HEK293T (cell line): ENCODE data around the gene TOM1L1.
A peak's percentile ranks its signal among the peaks of the same experiment; 100 is the strongest.

ENCODE experiments used
- CTCF ChIA-PET: fragments of 350-600 bp; formaldehyde crosslinking; extraction: SDS; loops from one replicate; lab custom pipeline; 2021; ENCODE audit warnings: antibody characterized with exemption, inconsistent platforms; lab: Yijun Ruan, JAX
- POLR2A ChIA-PET: fragments of 350-600 bp; formaldehyde crosslinking; extraction: SDS; loops from one replicate; lab custom pipeline; 2020; ENCODE audit warnings: antibody characterized with exemption, inconsistent platforms; lab: Yijun Ruan, JAX
- DNase-seq: peaks from one replicate; pipeline ENCODE4 v3.0.0; 2012; ENCODE audit warnings: mixed read lengths; ENCODE audit errors: extremely low spot score
- ARNT ChIP-seq: fragments of 450-650 bp; IDR thresholded peaks from 2 replicates; pipeline ENCODE4 v1.6.1; 2017; ENCODE audit warnings: mild to moderate bottlenecking
- BHLHE40 ChIP-seq: fragments of 450-650 bp; IDR thresholded peaks from 2 replicates; pipeline ENCODE4 v1.6.1; 2016; ENCODE audit warnings: mild to moderate bottlenecking, moderate library complexity, borderline replicate concordance
- CTBP1 ChIP-seq: fragments of 450-650 bp; IDR thresholded peaks from 2 replicates; pipeline ENCODE4 v1.6.1; 2016; ENCODE audit warnings: borderline replicate concordance
- ELF4 ChIP-seq: fragments of 450-650 bp; IDR thresholded peaks from 2 replicates; pipeline ENCODE4 v1.6.1; 2017; ENCODE audit warnings: antibody characterized with exemption
- FOXA1 ChIP-seq: fragments of 450-650 bp; IDR thresholded peaks from 2 replicates; pipeline ENCODE4 v1.6.1; 2016; ENCODE audit warnings: mild to moderate bottlenecking
- FOXK2 ChIP-seq: fragments of 450-650 bp; IDR thresholded peaks from 2 replicates; pipeline ENCODE4 v1.6.1; 2016; ENCODE audit warnings: mild to moderate bottlenecking
- FOXM1 ChIP-seq: fragments of 450-650 bp; IDR thresholded peaks from 2 replicates; pipeline ENCODE4 v1.6.1; 2017; ENCODE audit warnings: mild to moderate bottlenecking, borderline replicate concordance
- HDGF ChIP-seq: fragments of 450-650 bp; IDR thresholded peaks from 2 replicates; pipeline ENCODE4 v1.6.1; 2017; ENCODE audit warnings: antibody characterized with exemption, borderline replicate concordance
- L3MBTL2 ChIP-seq: fragments of 450-650 bp; conservative IDR thresholded peaks from 2 replicates; pipeline ENCODE4 v1.6.1; 2016; ENCODE audit warnings: mild to moderate bottlenecking
- LEF1 ChIP-seq: fragments of 450-650 bp; IDR thresholded peaks from 2 replicates; pipeline ENCODE4 v1.6.1; 2017; ENCODE audit warnings: mild to moderate bottlenecking, borderline replicate concordance
- NFRKB ChIP-seq: fragments of 450-650 bp; IDR thresholded peaks from 2 replicates; pipeline ENCODE4 v1.6.1; 2016; ENCODE audit warnings: mild to moderate bottlenecking, moderate library complexity
- SP1 ChIP-seq: fragments of 450-650 bp; IDR thresholded peaks from 2 replicates; pipeline ENCODE4 v1.6.1; 2017
- SUZ12 ChIP-seq: fragments of 450-650 bp; IDR thresholded peaks from 2 replicates; pipeline ENCODE4 v1.6.1; 2016; ENCODE audit warnings: mild to moderate bottlenecking
- TARDBP ChIP-seq: fragments of 450-650 bp; IDR thresholded peaks from 2 replicates; pipeline ENCODE4 v1.6.1; 2016
- ZNF384 ChIP-seq: fragments of 450-650 bp; IDR thresholded peaks from 2 replicates; pipeline ENCODE4 v1.6.1; 2016
- TF ChIP-seq, protein P1 (sequence below): fragments of 450-650 bp; IDR thresholded peaks from 2 replicates; pipeline ENCODE4 v1.6.1; 2016

Gene TOM1L1, protein sequence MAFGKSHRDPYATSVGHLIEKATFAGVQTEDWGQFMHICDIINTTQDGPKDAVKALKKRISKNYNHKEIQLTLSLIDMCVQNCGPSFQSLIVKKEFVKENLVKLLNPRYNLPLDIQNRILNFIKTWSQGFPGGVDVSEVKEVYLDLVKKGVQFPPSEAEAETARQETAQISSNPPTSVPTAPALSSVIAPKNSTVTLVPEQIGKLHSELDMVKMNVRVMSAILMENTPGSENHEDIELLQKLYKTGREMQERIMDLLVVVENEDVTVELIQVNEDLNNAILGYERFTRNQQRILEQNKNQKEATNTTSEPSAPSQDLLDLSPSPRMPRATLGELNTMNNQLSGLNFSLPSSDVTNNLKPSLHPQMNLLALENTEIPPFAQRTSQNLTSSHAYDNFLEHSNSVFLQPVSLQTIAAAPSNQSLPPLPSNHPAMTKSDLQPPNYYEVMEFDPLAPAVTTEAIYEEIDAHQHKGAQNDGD

DNA sequence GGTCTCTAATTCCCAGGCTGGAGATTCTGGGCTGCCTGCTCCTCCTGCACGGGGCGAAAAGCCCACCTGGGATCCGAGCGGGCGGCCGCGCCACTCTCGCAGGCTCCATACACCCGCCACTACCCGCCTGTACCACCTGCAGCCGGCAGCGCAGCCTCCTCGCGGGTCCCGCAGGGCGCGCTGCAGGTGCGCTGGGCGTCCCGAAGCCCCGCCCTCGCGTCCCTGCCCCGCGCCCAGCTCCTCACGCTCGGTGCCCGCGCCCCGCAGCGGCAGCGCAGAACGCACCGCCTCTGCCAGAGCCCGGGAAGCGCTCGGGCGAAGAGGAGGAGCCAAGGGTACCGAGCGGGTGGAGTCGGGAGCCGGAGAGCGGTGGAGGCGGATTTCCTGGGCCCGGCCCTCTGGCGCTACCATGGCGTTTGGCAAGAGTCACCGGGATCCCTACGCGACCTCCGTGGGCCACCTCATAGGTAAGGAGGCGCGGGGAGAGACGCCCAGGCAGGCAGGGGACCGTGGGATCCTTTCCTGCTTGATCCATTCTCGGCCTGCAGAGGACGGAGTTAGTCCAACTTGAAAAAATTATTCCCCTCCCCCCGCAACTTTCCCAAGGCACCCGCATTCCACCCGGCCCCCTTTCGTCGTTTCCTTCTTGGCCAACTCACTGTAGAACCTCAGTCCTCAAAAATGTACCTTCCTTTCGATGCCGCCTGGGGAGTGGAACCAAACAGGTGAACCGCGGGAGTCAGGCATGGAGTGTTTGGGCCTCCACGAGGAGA is at the start of gene TOM1L1:
Gene TOM1L1, plus strand, starts transcription at position 396 of the 773 bp plus-strand sequence. Its CDS starts 14 bp downstream, at position 410.
- ChIA-PET CTCF (no interaction called here), POLR2A (interaction anchor here (0.9 to 1.1 kb wide), 2 partner anchors 10 to 22 kb away, joined by 3 read pairs; no protein-coding TSS in a partner anchor)
- DNase-seq = peak; percentile 78
- TF ChIP-seq L3MBTL2 (peak; percentile 42; the same call in 1 of the 2 replicates), SP1 (no peak)

DNA sequence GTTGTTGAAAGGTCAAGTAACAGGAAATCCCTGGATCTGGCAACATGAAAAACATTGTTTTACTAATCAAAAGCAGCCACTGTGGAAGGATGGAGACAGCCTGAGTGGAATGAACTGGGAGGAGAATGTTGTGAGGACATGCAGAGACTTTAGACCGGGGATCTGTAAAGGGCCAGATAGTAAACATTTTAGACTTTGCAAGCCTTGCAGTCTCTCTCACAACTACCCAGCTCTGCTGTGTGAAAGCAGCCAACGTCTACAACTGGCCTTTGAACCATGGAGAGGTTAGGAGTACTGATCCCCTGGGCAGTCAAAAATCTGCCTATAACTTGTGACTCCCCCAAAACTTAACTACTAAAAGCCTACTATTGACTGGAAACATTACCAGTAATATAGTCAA is 41.5 kb upstream of the TOM1L1 start:
- TF ChIP-seq, protein P1, sequence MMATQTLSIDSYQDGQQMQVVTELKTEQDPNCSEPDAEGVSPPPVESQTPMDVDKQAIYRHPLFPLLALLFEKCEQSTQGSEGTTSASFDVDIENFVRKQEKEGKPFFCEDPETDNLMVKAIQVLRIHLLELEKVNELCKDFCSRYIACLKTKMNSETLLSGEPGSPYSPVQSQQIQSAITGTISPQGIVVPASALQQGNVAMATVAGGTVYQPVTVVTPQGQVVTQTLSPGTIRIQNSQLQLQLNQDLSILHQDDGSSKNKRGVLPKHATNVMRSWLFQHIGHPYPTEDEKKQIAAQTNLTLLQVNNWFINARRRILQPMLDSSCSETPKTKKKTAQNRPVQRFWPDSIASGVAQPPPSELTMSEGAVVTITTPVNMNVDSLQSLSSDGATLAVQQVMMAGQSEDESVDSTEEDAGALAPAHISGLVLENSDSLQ = no peak
- TF ChIP-seq ZNF384 = no peak
- no peak for TF ChIP-seq SP1
- CTCF ChIA-PET = no interaction called here
- no peak for DNase-seq
- POLR2A ChIA-PET = no interaction called here

DNA sequence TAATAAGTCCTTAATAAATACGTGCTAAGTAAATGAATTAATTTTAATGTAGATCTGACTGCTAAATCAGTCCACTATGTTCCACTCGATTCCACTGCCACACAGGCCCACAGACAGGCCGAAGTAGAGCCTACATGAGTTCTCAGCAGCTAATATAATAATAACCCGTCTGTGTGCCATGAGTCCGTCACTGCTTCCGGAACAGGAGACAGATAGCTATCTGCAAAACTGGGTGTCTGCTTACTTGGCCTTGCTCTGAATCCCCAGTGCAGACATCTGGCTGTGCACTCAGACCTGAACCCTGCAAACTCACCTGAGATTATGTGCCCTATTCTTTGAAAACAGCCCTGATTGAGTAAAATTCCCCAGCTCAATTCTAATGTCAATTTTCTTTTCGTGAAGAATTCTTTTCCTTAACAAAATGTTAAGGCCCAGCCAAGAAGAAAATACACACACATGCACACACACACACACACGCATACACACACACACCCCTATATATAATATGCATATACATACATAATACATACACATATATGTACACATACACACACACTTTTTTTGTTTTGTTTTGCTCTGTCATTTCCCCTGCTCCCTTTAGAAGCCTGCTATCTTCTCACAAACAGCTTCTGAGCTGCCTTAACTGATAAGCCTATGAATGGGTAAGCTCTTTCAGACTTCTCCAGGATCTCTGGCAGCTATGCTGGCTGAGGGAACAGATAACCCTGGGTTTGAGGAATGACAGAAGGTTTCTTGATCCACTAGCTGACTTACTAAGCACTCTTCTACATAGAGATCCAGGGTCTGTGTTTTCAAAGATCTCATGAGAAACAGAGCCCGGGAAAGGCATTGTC is 39.8 kb upstream of the TOM1L1 start:
- POLR2A ChIA-PET = no interaction called here
- TF ChIP-seq CTBP1 (no peak), TARDBP (no peak), HDGF (no peak), FOXM1 (no peak), L3MBTL2 (no peak), ARNT (no peak), ZNF384 (no peak)

DNA sequence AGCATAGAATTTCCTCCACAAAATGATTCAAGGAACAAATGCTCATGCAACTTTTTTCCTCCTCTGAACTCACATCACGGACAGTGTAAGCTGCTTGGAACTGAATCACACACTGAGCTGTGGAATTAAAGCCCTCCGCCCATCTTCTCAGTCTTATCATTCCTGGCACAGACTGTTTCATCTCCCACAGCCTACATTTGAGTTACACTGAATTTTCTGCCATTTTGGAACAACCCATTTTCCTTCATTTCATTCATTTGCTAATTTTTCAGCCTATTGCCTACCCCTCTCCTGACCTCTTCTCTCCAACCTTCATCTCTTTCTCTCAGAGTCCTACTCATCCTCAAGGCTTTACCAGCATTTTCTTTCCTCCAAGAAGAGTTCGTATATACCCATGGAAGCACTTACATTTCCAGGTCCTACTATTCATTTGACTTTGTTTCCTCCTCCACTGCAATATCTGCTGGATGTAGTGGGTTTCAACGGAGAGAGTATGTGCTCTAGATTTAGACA is 39.1 kb upstream of the TOM1L1 start:
- TF ChIP-seq FOXA1 (no peak), HDGF (no peak), L3MBTL2 (no peak), ZNF384 (no peak), SUZ12 (no peak), CTBP1 (no peak), FOXM1 (no peak), FOXK2 (no peak), ARNT (no peak), SP1 (no peak), NFRKB (no peak), ELF4 (no peak), BHLHE40 (no peak), LEF1 (no peak), TARDBP (no peak)
- TF ChIP-seq, protein P1 = no peak
- ChIA-PET CTCF (no interaction called here), POLR2A (no interaction called here)
- no peak for DNase-seq

More for the DNA sequence above, 39.8 kb upstream of the TOM1L1 start:
- no peak for DNase-seq
- CTCF ChIA-PET = no interaction called here

DNA sequence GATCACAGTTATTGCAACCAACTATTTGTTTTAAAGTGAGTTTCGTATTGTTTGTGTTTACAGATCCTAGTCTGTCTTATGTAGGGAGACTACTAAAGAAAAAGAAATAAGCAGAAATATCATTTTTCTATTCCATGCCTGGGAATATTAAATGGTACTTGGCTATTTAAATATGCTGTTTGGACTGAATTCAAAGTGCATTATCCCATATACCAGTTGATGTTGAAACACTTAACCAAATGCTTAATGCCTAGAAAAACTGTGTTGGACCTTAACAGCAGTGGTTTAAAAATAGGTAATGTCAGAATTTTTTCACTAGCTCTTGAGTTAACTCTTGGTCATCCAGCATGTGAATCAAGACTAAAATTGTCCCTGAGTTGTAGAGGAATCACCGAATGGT is 37.5 kb upstream of the TOM1L1 start:
- TF ChIP-seq SP1 = no peak
- TF ChIP-seq LEF1 = no peak
- no peak for TF ChIP-seq HDGF
- no peak for TF ChIP-seq TARDBP
- TF ChIP-seq ZNF384 = no peak
- TF ChIP-seq, protein P1 = no peak
- no peak for DNase-seq
- CTCF ChIA-PET = no interaction called here
- POLR2A ChIA-PET = no interaction called here

DNA sequence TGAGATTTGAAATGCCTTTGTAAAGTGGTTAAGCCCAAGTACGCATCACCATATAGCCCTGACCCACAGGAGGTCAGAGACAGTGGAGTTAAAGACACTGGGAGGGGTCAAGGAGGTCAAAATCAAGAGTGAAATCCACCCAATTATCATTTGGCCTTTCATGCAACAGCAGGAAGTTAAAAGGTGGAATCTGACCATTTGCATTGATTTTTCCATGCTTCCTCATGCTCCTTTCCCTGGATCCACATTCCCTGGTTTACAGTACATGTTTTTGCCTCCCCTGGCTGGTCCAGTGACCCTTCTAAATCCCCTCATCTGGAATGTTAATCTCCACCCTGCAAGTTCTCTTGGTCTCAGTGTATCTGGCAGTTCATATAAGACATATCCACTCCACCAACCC is 36.6 kb upstream of the TOM1L1 start:
- DNase-seq = no peak
- no peak for TF ChIP-seq FOXA1
- TF ChIP-seq L3MBTL2 = no peak
- no peak for TF ChIP-seq LEF1
- no peak for TF ChIP-seq ELF4
- TF ChIP-seq FOXK2 = no peak
- no peak for TF ChIP-seq ARNT
- no peak for TF ChIP-seq NFRKB
- TF ChIP-seq HDGF = no peak
- no peak for TF ChIP-seq SP1
- TF ChIP-seq, protein P1 = no peak
- TF ChIP-seq ZNF384 = no peak
- TF ChIP-seq TARDBP = no peak
- TF ChIP-seq SUZ12 = no peak
- POLR2A ChIA-PET = no interaction called here
- CTCF ChIA-PET = no interaction called here
